Fibroblast of upper back skin (primary cell): ENCODE measurements around the gene SCARF2.
"Not testable (repeated sequence)": the region's sequence is repeated elsewhere in the genome, so short reads cannot be mapped to it uniquely, and the experiment has no call there.

Experiments
- DNase-seq: peaks from one replicate; pipeline ENCODE4 v3.0.0-alpha.2; 2013

SCARF2 gene

DNA sequence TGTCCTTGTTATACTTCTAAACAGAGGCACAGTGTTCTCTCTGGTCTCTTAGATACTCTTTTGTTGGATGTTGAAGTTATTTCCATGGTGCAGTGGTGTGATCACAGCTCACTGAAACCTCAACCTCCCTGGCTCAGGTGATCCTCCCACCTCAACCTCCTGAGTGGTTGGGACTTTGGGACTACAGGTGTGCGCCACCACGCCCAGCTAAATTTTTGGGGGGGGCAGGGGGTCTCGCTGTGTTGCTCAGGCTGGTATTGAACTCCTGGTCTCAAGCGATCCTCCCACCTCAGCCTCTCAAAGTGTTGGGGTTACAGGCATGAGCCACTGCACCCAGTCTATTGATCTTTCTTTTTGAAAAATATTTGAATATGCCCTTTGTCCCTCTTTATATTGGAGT, 28.7 kb downstream of the SCARF2 start:
- DNase-seq: no peak

DNA sequence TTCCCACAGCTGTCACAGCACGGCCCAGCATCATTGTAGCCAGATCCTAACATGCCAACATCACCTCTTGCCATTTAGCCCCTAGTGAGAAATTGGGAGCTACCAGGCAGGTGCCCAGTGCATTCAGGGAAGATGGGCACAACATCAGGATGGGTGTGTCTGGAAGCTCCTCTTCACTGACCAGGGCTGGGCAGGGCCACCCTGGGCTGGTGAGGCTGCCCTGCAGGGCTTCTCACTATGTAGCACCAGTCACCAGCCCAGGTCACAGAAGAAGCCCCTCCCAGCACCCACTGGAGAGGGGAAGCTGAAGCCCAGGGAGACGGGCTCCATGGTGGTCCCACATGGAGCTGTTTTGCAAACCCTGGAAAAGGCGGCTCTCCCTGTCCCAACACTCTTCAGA, 29.8 kb downstream of the SCARF2 start:
- no peak for DNase-seq

DNA sequence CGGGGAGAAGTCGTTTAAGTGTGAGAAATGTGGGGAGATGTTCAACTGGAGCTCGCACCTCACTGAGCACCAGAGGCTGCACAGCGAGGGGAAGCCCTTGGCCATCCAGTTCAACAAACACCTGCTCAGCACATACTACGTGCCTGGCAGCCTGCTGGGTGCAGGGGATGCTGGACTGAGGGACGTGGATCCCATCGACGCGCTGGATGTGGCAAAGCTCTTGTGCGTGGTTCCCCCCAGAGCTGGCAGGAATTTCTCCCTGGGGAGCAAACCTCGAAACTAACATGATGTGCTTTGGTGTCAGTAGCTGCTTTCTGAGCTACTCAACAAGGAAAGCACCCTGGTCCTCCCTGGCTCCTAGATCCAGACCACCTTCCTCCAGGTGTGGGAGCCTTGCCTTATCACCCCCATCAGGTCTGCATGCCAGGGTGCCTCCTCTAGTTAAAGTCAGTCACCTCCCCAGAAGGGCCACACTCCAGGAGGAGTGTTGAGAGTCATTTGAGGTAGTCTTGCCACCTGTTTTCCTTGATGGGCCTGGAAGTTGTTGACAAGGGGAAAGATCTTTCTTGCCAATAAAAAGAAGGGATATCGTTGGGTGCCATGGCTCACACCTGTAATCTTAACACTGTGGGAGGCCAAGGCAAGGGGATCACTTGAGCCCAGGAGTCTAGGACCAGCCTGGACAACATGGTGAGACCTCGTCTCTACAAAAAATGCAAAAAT, 30.8 kb downstream of the SCARF2 start:
- no peak for DNase-seq

DNA sequence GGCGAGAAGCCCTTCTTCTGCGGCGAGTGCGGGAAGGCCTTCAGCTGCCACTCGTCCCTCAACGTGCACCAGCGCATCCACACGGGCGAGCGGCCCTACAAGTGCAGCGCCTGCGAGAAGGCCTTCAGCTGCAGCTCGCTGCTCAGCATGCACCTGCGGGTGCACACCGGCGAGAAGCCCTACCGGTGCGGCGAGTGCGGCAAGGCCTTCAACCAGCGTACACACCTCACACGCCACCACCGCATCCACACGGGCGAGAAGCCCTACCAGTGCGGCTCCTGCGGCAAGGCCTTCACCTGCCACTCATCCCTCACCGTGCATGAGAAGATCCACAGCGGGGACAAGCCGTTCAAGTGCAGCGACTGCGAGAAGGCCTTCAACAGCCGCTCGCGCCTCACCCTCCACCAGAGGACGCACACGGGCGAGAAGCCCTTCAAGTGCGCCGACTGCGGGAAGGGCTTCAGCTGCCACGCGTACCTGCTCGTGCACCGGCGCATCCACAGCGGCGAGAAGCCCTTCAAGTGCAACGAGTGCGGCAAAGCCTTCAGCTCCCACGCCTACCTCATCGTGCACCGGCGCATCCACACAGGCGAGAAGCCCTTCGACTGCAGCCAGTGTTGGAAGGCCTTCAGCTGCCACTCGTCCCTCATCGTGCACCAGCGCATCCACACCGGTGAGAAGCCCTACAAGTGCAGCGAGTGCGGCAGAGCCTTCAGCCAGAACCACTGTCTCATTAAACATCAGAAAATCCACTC, 31.5 kb downstream of the SCARF2 start:
- no peak for DNase-seq

DNA sequence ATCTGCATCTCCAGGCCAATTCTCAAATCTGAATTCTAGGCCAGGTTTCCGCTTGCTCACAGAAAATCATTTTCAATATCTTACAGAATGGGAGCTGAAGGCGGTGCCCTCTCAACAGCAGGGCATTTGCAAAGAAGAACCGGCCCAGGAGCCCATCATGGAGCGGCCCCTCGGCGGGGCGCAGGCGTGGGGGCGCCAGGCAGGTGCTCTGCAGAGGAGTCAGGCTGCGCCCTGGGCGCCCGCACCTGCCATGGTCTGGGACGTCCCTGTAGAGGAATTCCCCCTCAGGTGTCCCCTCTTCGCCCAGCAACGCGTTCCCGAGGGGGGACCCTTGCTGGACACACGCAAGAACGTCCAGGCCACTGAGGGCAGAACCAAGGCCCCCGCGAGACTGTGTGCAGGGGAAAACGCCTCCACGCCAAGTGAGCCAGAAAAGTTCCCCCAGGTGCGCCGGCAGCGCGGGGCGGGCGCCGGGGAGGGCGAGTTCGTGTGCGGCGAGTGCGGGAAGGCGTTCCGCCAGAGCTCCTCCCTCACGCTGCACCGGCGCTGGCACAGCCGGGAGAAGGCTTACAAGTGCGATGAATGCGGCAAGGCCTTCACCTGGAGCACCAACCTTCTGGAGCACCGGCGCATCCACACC, 32.2 kb downstream of the SCARF2 start:
- DNase-seq: no peak

DNA sequence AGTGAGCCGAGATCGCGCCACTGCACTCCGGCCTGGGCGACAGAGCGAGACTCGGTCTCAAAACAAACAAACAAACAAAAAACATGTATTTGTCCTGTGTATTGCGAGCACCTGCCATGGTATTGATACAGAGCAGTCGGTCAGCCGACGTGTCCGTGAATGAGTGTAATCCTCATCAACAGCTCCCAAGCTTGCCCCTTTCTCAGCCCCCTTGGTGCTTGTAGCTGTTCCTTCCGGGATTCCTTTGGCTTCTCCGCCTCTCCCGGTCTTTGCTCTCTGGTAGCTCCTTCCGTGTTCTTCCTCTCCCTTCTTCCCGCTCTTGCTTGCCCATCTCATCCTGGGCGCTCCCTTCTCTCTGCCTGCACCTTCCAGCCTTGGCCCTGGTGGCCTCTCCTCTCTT, 32.7 kb downstream of the SCARF2 start:
- DNase-seq: no peak

DNA sequence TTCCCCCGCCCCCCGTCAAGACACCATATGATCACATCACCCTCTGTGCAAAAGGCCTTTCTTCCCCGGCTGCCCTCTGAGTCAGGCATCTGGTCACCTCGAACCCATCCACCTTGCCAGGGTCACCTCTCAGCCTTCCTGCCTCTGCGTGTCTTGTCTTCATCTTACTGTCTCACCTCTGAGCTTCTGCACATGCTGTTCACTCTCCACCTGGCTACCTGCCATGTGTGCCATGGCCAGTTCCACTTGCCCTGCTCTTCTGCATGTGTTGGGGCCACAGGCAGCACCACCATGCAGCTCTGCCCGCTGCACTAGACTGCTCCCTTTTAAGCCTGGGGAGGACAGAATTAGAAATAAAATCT, 33.9 kb downstream of the SCARF2 start:
- DNase-seq: no peak

DNA sequence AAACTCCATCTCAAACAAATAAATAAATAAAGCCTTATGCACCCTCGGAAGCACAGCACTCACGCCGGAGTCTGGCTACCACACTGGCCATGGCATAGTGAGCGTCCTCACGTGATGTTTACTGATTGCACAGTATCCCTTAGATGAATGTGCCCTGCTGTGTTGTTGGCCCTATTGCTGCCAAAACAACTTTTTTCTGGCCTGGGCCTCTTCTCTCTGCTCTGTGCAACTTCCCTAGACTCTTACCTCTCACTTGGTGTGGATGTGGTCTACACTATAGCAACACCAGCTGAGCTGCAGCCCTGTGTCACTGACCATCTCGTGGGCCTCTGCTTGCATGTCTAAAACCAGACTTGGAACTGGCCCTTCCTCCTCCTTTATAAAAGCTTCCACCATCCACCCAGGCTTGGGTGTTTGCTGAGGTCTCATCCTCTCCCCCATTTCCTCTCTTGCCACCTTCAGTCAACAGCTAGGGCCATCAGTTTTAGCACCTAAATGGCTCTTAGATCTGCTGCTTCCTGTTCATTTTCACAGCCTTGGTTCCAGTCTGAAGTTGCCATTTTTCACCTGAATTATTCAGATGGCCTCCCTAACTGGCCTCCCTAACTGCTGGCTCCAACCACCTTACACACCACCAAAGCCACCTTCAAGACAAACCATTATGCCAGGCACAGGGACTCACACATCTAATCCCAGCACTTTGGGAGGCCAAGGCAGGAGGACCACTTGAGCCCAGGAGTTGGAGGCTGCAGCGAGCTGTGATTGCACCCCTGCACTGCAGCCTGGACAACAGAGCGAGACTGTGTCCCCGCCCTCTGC, 34.5 kb downstream of the SCARF2 start:
- no peak for DNase-seq

DNA sequence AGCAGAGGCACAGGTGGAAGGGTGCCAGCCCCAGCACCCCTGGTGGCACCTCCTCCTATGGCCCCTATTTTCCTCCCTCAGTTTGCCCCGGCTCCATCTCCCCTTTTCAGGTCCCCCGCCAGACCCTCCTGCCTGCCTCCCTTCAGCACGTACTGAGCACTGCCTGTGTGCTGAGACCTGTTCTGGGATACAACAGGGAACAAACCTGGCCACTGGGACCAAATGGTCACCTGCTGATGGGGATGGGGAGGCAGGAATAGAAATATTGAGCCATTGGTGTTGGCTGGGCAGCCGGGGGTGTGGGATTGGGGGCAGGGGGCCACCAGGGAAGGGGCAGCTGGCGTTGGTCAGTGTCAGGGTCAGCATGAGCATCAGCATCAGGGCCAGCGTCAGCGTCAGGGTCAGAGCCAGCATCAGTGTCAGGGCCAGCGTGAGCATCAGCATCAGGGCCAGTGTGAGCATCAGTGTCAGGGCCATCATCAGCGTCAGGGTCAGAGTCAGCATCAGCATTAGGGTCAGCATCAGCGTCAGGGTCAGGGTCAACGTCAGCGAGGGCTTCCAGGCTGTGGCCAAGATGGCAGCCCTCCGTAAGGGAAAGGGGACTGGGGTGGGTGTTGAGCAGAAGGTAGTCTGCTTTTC, 36.1 kb downstream of the SCARF2 start:
- DNase-seq: no peak

DNA sequence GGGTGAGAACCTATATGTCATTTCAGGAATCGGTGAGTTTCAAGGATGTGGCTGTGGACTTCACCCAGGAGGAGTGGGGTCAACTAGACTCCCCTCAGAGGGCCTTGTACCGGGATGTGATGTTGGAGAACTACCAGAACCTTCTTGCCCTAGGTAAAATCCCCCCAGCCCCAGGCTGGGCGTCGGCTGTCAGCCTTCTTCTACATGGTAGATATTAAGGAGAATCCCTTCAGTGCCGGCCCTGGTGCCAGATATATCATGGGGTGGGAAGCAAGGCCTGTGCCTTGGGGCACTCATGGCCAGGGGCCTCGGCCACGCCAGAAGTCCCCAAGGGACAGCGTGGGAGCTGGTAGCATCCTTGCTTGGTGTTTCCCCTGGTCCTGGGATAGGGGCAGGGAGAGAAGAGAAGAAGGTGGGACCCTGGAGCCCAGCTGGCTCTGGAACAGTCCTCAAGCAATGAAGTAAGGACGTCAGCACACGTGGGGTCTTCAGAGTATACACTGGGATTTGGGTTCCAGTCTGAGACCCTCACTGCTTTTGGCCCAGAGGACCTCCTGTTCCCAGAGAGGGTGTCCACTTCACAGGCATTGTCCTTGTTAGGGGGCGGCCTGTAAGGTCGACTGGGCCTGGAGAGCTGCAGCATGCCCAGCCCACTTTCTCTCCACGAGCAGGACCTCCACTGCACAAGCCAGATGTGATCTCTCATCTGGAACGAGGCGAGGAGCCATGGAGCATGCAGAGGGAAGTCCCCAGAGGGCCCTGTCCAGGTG, 36.8 kb downstream of the SCARF2 start:
- no peak for DNase-seq

DNA sequence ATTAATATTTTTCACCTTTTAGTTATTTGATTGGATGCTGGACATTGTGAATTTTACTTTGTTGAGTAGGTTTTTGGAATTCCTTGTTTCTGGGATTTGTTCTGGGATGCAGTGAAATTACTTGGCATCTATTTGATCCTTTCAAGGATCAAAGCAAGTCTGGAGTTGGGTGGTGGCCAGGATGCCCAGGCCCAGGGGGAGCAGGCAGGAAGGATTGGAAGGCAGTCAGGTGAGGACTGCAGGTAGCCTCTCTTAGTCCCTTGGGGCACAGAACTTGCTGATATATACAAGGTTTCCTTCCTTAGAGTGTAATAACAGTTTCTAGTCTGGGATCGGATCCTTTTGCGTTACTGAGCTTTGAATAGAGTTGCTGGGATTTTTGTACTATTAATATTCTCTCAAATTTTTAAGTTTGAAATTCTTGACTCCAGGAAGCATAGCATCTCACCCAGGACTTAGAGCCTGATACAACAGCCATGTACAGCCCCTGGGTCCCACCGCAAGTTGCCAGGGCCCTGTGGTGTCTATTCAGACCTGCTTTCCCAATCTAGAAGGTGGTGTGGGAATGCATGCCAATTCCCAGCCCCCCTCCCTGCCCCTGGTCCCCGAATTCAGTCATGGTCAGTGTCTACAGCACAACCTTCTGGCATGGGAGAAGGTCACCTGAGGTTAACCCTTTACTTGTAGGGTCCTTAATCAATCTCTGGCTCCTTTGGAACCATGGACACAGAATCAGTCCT, 37.6 kb downstream of the SCARF2 start:
- DNase-seq: no peak

DNA sequence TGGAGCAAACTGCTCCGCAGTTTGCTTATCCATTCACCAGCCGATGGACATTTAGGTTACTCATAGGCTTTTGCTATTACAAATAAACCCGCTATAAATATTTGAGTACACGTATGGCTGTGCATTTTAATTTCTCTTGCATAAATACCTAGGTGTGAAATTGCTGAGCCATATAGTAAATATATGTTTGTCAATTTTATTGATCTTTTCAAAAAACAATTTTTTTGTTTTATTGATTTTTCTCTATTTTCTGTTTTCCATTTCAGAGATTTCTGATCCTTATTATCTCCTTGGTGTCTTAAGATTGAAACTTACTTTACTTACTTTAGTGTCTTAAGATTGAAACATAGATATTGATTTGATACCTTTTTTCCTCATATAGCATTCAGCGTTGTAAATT, 39.2 kb downstream of the SCARF2 start:
- no peak for DNase-seq

DNA sequence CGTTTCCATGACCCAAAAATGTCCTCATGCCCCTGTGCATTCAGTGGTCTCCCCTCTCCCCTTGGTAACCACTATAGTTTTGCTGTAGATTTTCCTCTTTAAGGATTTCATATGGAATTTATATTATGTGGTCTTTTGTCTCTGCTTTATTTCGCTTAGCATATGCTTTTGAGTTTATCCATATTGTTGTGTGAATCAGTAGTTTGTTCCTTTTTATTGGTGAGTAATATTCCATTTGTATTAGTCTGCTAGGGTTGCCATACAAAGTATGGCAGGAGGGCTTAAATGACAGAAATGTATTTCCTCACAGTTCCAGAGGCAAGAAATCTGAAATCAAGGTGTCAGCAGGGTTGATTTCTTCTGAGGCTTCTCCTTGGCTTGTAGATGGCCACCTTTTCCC, 40.1 kb downstream of the SCARF2 start:
- DNase-seq: no peak

DNA sequence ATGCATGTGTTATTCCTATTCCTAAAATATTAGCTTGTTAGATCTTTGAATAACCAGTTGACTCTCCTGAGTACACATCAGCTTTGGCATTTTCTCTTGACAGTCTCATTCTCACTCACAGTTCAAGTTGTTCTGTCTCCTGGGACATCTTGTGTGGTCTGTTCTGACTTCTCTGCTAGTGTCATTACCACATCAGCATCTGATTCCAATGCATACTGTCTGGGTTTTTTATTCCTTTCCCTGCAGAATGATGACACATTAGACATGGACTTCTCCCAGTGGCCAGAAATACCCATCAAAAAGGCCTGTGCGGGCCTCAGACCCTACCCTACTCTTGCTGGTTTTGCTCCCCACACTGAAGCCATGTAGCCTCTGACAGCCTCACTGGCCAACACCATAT, 41.0 kb downstream of the SCARF2 start:
- DNase-seq: peak; percentile 82

DNA sequence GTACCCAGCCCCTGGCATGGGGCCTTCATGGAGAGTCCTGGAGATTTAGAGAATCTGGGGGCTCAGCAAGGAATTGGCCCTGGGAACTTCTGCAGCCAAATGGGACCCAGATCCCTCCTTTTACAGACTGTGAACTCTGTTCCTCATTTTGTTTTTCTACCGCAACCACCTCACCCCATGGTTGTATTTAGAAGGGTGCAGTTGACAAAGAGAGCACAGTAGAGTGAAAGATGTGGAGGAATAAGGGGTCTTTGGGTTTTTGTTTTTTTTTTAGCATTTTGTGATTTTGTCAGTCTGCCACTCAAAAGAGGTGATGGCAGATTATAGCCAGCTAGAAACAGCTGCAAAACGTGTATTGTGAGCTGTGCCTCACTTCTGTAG, 41.7 kb downstream of the SCARF2 start:
- DNase-seq: no peak

DNA sequence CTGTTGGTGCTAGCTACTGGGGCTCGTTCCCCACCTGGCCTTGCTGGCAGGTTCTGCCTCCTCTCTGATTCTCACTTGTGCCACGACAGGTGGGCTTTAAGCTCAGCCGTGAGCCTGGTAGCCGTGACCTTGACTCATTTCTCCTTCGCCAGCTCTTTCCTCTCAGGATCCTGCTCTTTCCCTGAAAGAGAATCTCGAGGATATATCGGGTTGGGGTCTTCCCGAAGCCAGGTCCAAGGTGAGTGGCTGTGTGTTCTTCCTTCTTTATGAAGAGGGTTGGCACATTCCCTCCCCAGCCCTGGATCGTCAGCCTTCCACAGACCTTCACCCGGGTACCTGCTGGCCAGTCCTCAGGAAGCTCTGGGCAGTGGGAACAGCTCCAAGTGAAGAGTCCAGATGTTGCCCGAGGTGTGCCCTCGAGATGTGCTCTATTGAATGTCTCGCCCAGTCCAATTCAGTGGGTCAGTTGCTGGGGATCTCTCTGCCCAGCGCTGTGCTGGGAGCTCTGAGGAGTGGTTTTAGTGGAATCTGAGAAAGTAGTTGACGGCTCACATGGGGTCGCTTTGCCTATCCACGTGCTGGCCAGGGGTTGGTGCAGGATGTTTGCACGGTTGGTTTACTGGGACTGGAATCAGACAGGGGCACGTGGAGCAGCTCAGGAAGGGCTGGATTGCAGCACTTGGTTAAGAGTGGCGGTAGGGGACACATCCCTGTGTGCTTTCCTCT, 42.3 kb downstream of the SCARF2 start:
- no peak for DNase-seq

DNA sequence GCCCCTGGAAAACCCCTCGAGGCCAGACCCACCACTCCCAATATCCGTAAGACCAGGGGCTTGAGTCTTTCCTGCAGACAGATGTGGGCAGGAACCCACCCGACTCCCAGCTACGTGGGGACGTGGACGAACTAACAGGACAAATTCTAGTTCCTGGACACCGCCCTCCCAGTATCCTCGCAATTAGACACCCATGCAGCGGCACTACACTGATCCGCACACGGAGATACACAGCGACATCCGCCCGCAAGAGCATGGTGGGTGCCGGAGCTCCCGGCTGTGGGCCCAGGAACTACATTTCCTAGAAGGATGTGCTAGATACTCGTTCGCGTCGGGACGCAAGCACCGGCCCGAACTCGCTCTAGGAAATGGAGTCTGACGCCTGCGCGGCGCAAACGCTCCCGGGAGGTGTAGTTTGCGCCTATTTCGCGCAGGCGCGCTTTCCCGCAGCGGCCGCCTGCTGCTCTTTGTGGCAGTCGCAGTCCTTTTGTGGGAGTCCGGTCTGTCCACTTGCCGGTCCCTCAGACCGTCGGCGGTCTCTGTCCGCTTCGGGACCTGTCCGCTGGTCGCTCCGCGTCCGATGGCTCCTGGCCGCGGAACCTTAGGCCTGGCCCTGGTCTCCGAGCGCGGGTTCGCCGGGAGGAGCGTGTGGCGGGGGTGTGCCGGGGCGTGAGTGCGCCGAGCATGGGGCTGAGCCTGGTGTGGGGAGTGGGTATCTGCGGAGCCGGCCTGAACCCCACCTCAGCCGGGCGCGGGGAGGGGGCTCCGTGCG, 43.7 kb downstream of the SCARF2 start, which contains the start of gene ZNF74:
ZNF74 (plus strand) TSS at position 447 of the 772 bp plus-strand sequence. CDS start 478 bp downstream, outside the sequence.
- peak; percentile 91 for DNase-seq

DNA sequence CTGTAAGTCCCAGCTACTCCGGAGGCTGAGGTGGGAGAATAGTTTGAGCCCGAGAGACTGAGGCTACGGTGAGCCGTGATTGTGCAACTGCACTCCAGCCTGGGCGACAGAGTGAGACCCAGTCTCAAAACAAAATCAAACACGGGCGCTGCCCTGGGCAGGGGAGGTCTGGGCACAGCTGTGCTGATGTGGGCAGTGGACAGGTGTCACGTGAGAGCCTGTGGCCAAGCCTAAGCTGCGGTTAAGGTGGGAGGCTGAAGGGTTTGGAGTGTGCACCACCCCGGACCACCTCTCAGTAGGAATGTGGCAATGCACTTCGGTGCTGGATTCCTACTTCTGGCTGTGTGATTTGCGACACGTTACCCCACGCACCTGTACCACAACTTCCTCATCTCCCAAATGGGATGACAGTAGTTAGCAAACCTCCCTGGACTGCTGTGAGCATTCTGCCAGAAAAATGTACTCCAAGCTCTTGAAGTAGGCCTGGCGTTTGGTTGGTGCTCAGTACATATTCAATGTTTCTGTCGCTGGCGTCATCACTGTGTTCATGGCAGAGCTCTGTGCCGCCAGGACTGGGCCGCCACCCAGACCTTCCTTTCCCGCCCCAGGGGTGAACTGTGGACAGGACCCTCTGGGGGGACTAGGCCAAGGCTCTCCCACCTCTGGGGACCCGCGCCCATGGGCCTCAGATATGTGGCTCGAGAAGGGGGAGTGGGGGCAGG, 44.5 kb downstream of the SCARF2 start:
- DNase-seq: no peak

DNA sequence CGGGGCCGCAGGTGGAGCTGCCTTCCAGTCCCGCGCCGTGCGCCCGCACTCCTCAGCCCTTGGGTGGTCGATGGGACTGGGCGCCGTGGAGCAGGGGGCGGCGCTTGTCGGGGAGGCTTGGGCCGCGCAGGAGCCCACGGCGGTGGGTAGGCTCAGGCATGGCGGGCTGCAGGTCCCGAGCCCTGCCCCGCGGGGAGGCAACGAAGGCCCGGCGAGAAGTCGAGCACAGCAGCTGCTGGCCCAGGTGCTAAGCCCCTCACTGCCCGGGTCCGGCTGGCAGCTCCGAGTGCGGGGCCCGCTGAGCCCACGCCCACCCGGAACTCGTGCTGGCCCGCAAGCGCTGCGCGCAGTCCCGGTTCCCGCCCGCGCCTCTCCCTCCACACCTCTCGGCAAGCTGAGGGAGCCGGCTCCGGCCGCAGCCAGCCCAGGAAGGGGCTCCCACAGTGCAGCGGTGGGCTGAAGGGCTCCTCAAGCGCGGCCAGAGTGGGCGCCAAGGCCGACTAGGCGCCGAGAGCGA, 45.2 kb downstream of the SCARF2 start:
- DNase-seq: not testable (repeated sequence)
